ENCODE data around the gene SLC9B2.

The SLC9B2 gene

DNA sequence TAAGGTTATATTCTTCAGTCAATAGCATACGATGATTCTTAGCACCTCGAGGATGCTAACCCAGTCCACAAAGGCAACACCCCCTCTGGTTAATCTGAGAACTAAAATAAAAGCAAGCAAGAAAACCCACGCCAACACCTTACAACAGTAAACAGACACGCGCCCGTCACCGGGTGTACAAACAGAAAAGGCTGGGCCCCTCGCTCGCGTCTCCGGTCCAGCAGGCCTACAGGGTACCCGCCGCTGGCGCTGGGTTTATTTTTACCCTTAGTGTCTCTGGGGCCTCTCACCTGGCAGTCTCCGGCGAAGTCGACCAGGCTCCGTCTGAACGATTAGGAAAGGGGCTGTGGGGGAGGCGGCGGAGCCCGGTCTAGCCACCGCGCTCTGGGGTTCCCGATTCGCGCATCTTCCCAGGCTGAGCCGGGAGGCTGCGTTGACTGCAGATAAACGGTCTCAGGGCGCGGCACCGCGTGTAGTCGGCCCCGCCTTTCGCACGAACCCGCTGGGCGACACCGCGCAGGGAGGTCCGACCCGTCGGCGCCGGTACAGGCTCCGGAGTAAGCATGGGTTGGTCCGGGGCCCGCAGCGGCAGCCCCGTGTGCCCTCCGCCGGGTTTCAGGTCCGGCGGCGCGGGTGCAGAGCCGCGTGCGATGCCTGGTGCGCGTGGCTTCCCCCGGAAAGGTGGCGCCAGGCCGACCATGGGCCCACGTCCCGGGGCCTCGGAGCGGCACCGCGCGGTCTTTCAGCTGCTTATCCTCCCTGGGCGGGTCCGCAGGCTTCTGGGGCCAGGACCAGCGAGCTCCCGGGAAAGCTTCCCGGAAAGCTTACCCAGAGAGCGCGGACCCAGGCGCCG, 441 bp downstream of the SLC9B2 start:
- DNase-seq (ENCODE audit: low read depth in 2 of 2): peak; percentile 32 to 61

GRCh38 chr4:103075435-103075893, 1.1 kb downstream of the SLC9B2 start:
- no peak for DNase-seq (ENCODE audit: low read depth in 2 of 2)

DNA sequence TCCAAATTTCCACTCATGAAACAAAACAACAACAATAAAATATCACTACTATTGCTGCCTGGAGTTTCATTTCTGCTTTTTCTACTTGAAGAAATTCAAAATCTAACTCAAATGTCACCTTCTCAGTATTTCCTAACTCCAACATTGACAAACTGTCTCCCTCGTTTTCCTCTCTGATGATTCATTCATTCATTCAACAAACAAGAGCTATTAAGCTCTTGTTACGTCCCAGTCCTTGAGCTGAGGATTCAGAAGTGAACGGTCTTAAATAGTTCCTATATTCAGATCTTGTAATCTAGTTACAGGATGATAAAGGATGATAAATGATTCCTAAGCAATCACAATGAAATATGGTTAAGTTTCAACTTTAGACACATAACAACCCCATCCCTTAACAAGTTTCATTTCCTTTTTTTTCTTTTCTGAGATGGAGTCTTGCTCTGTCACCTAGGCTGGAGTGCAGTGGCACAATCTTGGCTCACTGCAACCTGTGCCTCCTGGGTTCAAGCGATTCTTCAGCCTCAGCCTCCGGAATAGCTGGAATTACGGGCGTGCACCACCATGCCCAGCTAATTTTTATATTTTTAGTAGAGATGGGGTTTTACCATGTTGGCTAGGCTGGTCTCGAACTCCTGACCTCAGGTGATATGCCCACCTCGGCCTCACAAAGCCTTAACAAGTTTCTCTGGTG, 1.7 kb downstream of the SLC9B2 start:
- DNase-seq (ENCODE audit: low read depth in 2 of 2): no peak

DNA sequence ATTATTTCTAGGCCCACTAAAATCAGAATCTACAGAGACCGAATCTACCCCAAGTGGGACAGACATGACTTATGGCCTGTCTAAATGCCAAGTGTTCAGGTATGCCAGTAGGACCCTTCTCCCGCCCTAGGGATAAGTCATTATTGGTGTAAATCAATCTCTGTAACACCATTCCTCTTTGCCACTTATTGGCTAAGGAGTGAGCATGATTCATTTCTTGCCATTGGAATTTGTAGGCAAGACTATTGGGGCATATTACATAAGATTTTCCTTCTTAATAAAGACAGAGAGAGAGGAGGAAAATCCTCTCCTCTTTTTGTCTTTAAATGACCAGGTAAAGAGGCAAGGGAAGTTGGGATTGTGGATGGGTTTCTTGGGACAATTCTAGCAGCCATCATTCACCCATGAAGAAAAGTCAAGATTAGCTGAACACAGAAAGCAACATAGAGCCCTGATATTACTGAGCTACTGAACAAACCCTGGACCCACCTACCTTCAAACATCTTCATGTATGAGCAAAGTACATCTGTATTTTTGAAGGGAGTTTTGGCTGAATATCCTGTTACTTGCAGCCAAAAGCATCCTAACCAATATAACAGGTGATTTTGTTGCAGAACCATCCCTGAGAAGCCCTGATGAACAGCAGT, 2.6 kb downstream of the SLC9B2 start:
- no peak for DNase-seq (ENCODE audit: low read depth in 2 of 2)

DNA sequence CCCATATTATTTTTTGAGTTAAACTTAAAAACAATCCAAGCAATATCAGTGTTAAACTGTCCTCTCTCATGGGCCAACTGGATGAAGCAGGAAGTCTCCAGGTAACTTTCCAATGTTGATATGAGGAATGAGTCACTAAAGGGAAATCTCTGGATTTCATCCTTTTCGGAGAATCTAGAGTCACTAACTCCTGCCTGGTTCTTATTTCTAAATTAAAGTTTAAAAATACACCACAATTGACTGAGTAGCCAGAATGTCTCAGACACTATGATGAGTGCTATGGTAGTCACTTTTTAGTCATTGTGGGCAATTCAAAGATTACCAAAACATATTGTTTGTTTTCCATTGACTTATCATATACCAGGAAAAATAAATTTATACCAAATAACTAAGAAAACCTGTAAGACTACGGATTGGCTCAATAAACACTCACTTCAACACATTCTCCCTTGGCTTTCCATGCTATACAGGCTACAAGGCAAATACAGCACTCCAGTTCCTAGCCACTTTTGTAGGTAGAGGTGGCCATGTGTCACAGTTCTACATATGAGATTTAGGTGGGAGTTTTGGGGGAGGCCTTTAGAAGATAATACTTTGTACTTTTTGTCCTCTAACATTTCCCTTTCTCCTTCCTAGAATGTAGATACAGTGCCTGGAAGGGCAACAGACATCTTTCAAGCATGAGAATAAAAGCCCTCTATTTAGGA, 8.6 kb downstream of the SLC9B2 start:
- DNase-seq (ENCODE audit: low read depth in 2 of 2): no peak

GRCh38 chr4:103060453-103061148, 16.0 kb downstream of the SLC9B2 start:
- no peak for DNase-seq (ENCODE audit: low read depth in 2 of 2)

GRCh38 chr4:103054030-103054429, 22.5 kb downstream of the SLC9B2 start:
- no peak for DNase-seq (ENCODE audit: low read depth in 2 of 2)

DNA sequence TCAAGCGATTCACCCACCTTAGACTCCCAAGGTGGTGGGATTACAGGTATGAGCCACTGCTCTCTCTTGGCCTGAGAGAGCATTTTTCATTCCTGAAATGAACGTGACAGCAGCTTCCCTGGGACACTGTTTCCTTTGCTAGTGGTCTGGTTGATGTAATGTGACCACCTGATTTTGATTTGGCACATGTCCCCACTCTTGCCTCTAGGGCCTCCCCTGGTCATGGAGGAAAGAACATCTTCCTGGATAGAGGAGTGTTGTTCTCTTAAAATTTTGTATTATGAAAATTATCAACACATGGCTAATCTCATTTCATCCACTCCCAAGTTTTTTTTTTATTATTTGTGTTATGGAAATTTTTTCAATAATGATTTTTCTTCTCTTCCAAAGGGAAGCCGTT, 23.8 kb downstream of the SLC9B2 start:
- no peak for DNase-seq (ENCODE audit: low read depth in 2 of 2)

DNA sequence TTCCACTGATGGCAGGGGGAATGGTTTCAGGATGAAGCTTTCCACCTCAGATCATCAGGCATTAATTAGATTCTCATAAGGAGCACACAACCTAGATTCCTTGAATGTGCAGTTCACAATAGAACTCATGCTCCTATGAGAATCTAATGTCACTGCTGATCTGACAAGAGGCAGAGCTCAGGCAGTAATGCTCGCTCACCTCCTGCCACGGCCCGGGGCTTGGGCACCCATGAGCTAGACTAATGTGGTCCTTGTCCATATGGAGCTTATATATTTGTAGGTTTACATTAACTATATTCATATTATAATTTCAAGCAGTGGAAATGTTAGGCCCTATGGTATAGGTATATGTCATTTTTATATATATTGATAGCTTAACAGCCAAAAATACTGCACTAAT, 24.4 kb downstream of the SLC9B2 start:
- DNase-seq (ENCODE audit: low read depth in 2 of 2): no peak

- DNase-seq (ENCODE audit: low read depth in 2 of 2): no peak
These were observed 25.7 kb downstream of the SLC9B2 start for GRCh38 chr4:103050736-103051436.

GRCh38 chr4:103046416-103047290, 29.9 kb downstream of the SLC9B2 start:
- peak in 1 of 2 donors; percentile 8 for DNase-seq (ENCODE audit: low read depth in 2 of 2)

- no peak for DNase-seq (ENCODE audit: low read depth in 2 of 2)
These were observed 32.4 kb downstream of the SLC9B2 start for GRCh38 chr4:103044183-103044582.

DNA sequence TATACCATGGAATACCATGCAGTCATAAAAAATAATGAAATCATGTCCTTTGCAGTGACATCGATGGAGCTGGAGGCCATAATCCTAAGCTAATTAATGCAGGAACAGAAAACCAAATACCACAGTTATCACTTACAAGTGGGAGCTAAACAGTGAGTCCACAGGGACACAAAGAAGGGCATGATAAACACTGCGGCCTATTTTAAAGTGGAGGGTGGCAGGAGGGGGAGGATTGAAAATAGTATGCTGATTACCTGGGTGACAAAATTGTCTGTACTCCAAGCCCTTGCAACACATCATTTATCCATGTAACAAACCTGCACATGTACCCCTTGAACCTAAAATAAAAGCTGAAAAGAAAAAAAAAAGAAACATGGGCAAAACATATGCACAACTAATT, 40.4 kb downstream of the SLC9B2 start:
- DNase-seq (ENCODE audit: low read depth in 2 of 2): no peak

DNA sequence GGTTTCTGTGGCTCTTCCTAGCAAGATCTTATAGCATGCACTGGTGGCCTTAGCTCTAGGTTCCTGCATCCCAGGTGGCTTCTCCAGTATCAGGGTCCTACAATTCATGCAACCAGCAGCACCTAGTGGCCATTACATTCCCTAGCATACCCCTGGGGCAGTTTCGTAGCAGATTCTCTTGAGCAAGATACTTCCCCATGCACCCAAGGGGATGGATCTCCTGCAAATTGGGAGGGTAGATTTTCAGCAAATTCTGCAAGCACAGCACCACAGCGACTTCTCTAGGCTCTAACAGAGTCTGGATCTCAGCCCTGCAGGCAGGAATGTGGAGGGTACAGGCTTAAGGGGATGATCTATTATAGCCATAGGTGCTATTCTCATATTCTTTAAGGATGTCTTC, 44.0 kb downstream of the SLC9B2 start:
- no peak for DNase-seq (ENCODE audit: low read depth in 2 of 2)

DNA sequence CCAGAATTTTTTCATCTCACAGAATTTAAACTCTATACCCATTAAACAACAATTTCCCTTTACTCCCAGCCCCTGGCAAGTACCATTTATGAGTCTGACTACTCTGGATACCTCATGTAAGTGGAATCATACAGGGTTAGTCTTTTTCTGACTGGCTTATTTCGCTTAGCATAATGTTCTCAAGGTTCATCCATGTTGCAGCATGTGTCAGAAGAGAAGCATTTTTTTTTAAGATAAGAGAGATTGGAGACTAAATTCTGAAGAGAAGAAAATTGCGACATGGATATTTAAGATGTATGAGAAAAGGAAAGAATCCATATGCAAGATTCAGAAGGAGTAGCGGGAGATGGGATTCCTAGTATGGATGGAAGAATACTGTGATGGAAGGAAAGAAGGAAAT, 45.8 kb downstream of the SLC9B2 start:
- DNase-seq (ENCODE audit: low read depth in 2 of 2): no peak

DNA sequence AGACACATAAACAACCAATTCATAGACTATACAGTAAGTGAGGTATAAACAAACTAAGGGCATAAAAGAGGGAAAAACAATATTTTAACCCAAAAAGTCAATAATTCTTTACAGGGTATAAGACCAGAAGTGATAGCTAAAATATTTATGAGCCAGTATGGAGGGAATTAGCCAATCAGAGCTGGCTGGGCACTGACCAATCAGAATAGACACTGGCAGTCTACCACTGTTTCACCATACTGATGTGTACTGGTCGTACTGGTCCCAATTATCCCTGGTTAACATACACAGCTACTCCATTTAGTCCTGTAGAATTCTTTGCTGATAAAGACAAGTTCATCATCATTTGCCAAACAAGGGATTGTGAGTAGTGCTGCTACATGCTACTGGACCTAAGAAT, 47.3 kb downstream of the SLC9B2 start:
- DNase-seq (ENCODE audit: low read depth in 2 of 2): no peak

DNA sequence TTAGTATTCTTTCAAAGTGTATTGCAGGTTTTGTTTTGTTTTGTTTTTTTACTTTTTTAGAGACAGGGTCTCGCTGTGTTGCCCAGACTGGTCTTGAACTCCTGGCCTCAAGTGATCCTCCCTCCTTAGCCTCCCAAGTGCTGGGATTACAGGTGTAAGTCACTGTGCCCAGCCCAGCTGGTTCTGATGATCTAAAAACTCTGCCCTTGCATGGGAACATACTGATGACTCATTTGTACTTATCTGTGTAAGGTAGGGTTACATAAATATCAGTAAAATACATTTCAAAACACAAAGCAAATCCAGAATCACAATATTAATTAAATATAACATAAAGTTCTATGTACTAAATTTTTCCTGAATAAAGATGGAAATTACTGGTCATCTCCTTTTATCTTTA, 49.7 kb downstream of the SLC9B2 start:
- no peak for DNase-seq (ENCODE audit: low read depth in 2 of 2)

GRCh38 chr4:103024996-103025395, 51.6 kb downstream of the SLC9B2 start:
- no peak for DNase-seq (ENCODE audit: low read depth in 2 of 2)

- no peak for DNase-seq (ENCODE audit: low read depth in 2 of 2)
These were observed 55.4 kb downstream of the SLC9B2 start for GRCh38 chr4:103021120-103021519.
